GM12878 (cell line): Measurements from ENCODE around the gene ALCAM. TPM values are rescaled to one million over a fixed set of nuclear protein-coding genes. Genes with fewer than 3 reads are reported as not detected.

Source experiments
- ATAC-seq: fragments of 200-7000 bp; cut with Tn5 transposase; 3 replicates; pipeline ENCODE4 v1.9.1; 2020; ENCODE audit warnings: mild to moderate bottlenecking, moderate library complexity
- BruUV-seq: library from RNA; stranded (reverse); fragments of 400-500 nt; replicated peaks from 2 replicates; lab custom pipeline; 2021; lab: Mats Ljungman, UMichigan
- CTCF ChIA-PET: fragments of 300-600 bp; sonication (Branson Sonifier 250); formaldehyde crosslinking; extraction: SDS; loops from one replicate; lab custom pipeline; 2021; ENCODE audit warnings: inconsistent platforms; lab: Yijun Ruan, JAX
- POLR2A ChIA-PET: fragments of 350-600 bp; formaldehyde crosslinking; extraction: SDS; loops from one replicate; lab custom pipeline; 2021; ENCODE audit warnings: inconsistent platforms; lab: Charles Lee
- RAD21 ChIA-PET: fragments of 300-600 bp; sonication (Branson Sonifier 250); formaldehyde crosslinking; loops from one replicate; lab custom pipeline; 2023; ENCODE audit warnings: antibody characterized with exemption; ENCODE audit not compliant: unreplicated experiment; lab: Charles Lee
- SMC1A ChIA-PET: fragments of 300-600 bp; sonication (Branson Sonifier 250); formaldehyde crosslinking; loops from one replicate; lab custom pipeline; 2023; ENCODE audit not compliant: unreplicated experiment, uncharacterized antibody; lab: Charles Lee
- DNase-seq: peaks from one replicate; pipeline ENCODE4 v3.0.0-alpha.2; 2011; ENCODE audit warnings: low read depth, low spot score
- FAIRE-seq: peaks from 3 replicates; lab custom pipeline; 2011; peaks lifted over from hg19 to GRCh38; lab: Jason Lieb, UNC
- H2AFZ ChIP-seq: 2 replicates; pipeline ENCODE4 v1.6.0; 2011; ENCODE audit warnings: low read depth, low read length, control low read depth; ENCODE audit not compliant: control insufficient read depth
- H3K27ac ChIP-seq: 2 replicates; pipeline ENCODE4 v1.5.1; 2011; ENCODE audit warnings: control low read depth; ENCODE audit not compliant: control insufficient read depth, insufficient read depth
- H3K27me3 ChIP-seq, 2 experiments: replicated peaks in 1 of 2; 2 replicates each; pipeline versions ENCODE4 v1.6.0 to v1.6.1; 2011; ENCODE audit warnings: low read length in 1 of 2; ENCODE audit not compliant: control insufficient read depth in 2 of 2, insufficient read depth in 2 of 2
- H3K36me3 ChIP-seq, 2 experiments: 2 replicates each; pipeline ENCODE4 v1.5.1; 2011; ENCODE audit warnings: low read length in 1 of 2; ENCODE audit not compliant: control insufficient read depth in 2 of 2, insufficient read depth in 2 of 2
- H3K4me1 ChIP-seq: 2 replicates; pipeline ENCODE4 v1.6.1; 2011; ENCODE audit warnings: mild to moderate bottlenecking, low read length, moderate library complexity, mixed read lengths; ENCODE audit not compliant: control insufficient read depth, insufficient read depth
- H3K4me2 ChIP-seq: 2 replicates; pipeline ENCODE4 v1.6.0; 2011; ENCODE audit warnings: control low read depth; ENCODE audit not compliant: control insufficient read depth, insufficient read depth
- H3K4me3 ChIP-seq: fragments of 200-600 bp; sonication (generic); 2 replicates; pipeline ENCODE4 v1.5.1; 2016
- H3K79me2 ChIP-seq: 2 replicates; pipeline ENCODE4 v1.6.0; 2011; ENCODE audit warnings: low read length; ENCODE audit not compliant: control insufficient read depth, insufficient read depth
- H3K9ac ChIP-seq: 2 replicates; pipeline ENCODE4 v1.8.0; 2011; ENCODE audit warnings: low read length, control low read depth, mixed read lengths; ENCODE audit not compliant: control insufficient read depth, insufficient read depth
- H3K9me3 ChIP-seq: replicated peaks from 3 replicates; pipeline ENCODE4 v1.5.1; 2011; ENCODE audit warnings: mild to moderate bottlenecking, low read length; ENCODE audit not compliant: control insufficient read depth, insufficient read depth
- H4K20me1 ChIP-seq: 2 replicates; pipeline ENCODE4 v1.6.0; 2011; ENCODE audit not compliant: control insufficient read depth, insufficient read depth
- ATF7 ChIP-seq: fragments of 450-650 bp; IDR thresholded peaks from 2 replicates; pipeline ENCODE4 v1.6.1; 2016; ENCODE audit warnings: low read depth, mild to moderate bottlenecking
- BHLHE40 ChIP-seq, 2 experiments: fragments of 450-650 bp in 1 of 2; IDR thresholded peaks; 2 replicates each; pipeline ENCODE4 v1.6.1; 2011 to 2017; ENCODE audit warnings: low read depth in 2 of 2, borderline replicate concordance in 1 of 2, improper control_type of control experiment in 1 of 2, low read length in 1 of 2, mild to moderate bottlenecking in 1 of 2
- CEBPB ChIP-seq, 2 experiments: fragments of 150-350 bp in 1 of 2; IDR thresholded peaks; 2 replicates each; pipeline ENCODE4 v1.6.1; 2012 to 2014; ENCODE audit warnings: low read depth in 2 of 2, low read length in 2 of 2, borderline replicate concordance in 1 of 2, inconsistent platforms in 1 of 2
- CREB1 ChIP-seq: IDR thresholded peaks from 2 replicates; pipeline ENCODE4 v1.6.1; 2012; ENCODE audit warnings: low read depth, mild to moderate bottlenecking, inconsistent platforms
- E4F1 ChIP-seq: fragments of 450-650 bp; IDR thresholded peaks from 2 replicates; pipeline ENCODE4 v1.6.1; 2018; ENCODE audit warnings: borderline replicate concordance, mild to moderate bottlenecking; ENCODE audit not compliant: partially characterized antibody
- EZH2 ChIP-seq: IDR thresholded peaks from 2 replicates; pipeline ENCODE4 v1.6.1; 2012; ENCODE audit warnings: low read depth, mild to moderate bottlenecking, control low read depth, inconsistent platforms, low read length, borderline replicate concordance; ENCODE audit not compliant: control insufficient read depth
- JUNB ChIP-seq: IDR thresholded peaks from 2 replicates; pipeline ENCODE4 v1.6.1; 2016; ENCODE audit warnings: antibody characterized with exemption, mild to moderate bottlenecking
- KAT2A ChIP-seq: conservative IDR thresholded peaks from 2 replicates; pipeline ENCODE4 v1.6.1; 2011; ENCODE audit warnings: low read depth, low read length; ENCODE audit not compliant: control insufficient read depth
- MXI1 ChIP-seq: fragments of 150-350 bp; IDR thresholded peaks from 2 replicates; pipeline ENCODE4 v1.6.1; 2011; ENCODE audit warnings: low read depth, mild to moderate bottlenecking, inconsistent platforms, low read length, improper control_type of control experiment
- NFIC ChIP-seq: IDR thresholded peaks from 2 replicates; pipeline ENCODE4 v1.6.1; 2012; ENCODE audit warnings: low read depth, mild to moderate bottlenecking, inconsistent platforms, low read length, moderate library complexity
- PKNOX1 ChIP-seq: fragments of 450-650 bp; IDR thresholded peaks from 2 replicates; pipeline ENCODE4 v1.6.1; 2016; ENCODE audit warnings: mild to moderate bottlenecking
- RB1 ChIP-seq: fragments of 450-650 bp; formaldehyde crosslinking; IDR thresholded peaks from 2 replicates; pipeline ENCODE4 v1.6.1; 2017; ENCODE audit warnings: mild to moderate bottlenecking, borderline replicate concordance
- RUNX3 ChIP-seq: IDR thresholded peaks from 2 replicates; pipeline ENCODE4 v1.6.1; 2012; ENCODE audit warnings: low read length, inconsistent platforms
- SREBF1 ChIP-seq: IDR thresholded peaks from 2 replicates; pipeline ENCODE4 v1.6.1; 2012; ENCODE audit warnings: mild to moderate bottlenecking, low read length
- SUPT20H ChIP-seq: IDR thresholded peaks from 2 replicates; pipeline ENCODE4 v1.6.1; 2011; ENCODE audit warnings: low read depth, mild to moderate bottlenecking, low read length, moderate library complexity, borderline replicate concordance; ENCODE audit not compliant: control insufficient read depth
- TCF3 ChIP-seq: IDR thresholded peaks from 2 replicates; pipeline ENCODE4 v1.6.1; 2012; ENCODE audit warnings: low read depth, mild to moderate bottlenecking, low read length, borderline replicate concordance; ENCODE audit not compliant: insufficient read depth
- ZNF207 ChIP-seq: fragments of 450-650 bp; IDR thresholded peaks from 2 replicates; pipeline ENCODE4 v1.6.1; 2014; ENCODE audit warnings: antibody characterized with exemption, mild to moderate bottlenecking, borderline replicate concordance
- ZNF217 ChIP-seq: fragments of 450-650 bp; IDR thresholded peaks from 2 replicates; pipeline ENCODE4 v1.6.1; 2017; ENCODE audit warnings: antibody characterized with exemption, mild to moderate bottlenecking
- ZZZ3 ChIP-seq: IDR thresholded peaks from 2 replicates; pipeline ENCODE4 v1.6.1; 2011; ENCODE audit warnings: low read depth; ENCODE audit not compliant: control insufficient read depth, insufficient read length
- WGBS: methylation state at CpG from one replicate; pipeline ENCODE4 v1.1.6; 2016; ENCODE audit warnings: low lambda C conversion rate; ENCODE audit not compliant: insufficient replicate concordance, insufficient coverage; ENCODE audit errors: missing lambda C conversion rate; 5-methylcytosine and 5-hydroxymethylcytosine counted together
- in situ Hi-C: fragments of 300-500 bp; cut with MboI; formaldehyde crosslinking; loops from 9 replicates; pipeline ENCODE4 v1.14.3; 2018; ENCODE audit warnings: mixed read lengths
- intact Hi-C: fragments of 100-400 bp; cut with micrococcal nuclease; formaldehyde crosslinking; loops from one replicate; pipeline ENCODE4 v1.14.2; 2022; ENCODE audit not compliant: unreplicated experiment
- polyA plus RNA-seq, 11 experiments: library from polyadenylated mRNA; depleted of rRNA in 4 of 11; unstranded in 6 of 11; stranded (reverse) in 5 of 11; fragments of >200 nt; fragmentation: Nextera tagmentation in 4 of 11; fragmentation: Illumina TruSeq in 1 of 11; extraction: Ambion mirVana in 4 of 11; extraction: Trizol in 1 of 11; gene quantifications; 1 replicate in 1 of 11; 2 replicates in 10 of 11; pipeline versions ENCODE4 v1.2.1 to v1.2.3, GENCODE V29; 2011 to 2016; ENCODE audit warnings: inconsistent platforms in 2 of 11, missing spikeins in 2 of 11, low read depth in 1 of 11
- total RNA-seq, 4 experiments: library from RNA; depleted of rRNA in 3 of 4; stranded (reverse); fragments of >200 nt in 3 of 4; fragmentation: Illumina TruSeq in 1 of 4; extraction: Trizol in 1 of 4; gene quantifications; 2 replicates each; pipeline versions ENCODE4 v1.2.1 to v1.2.3, GENCODE V29; 2013 to 2021

Gene ALCAM
- total and polyA plus RNA-seq, 10 of the 15 experiments (the other 5 are each of a cell fraction or from before 2014, with no cell fraction given): 12.2 to 54.2 (median 32.6) TPM

GRCh38 chr3:105417525-105418289 lies 51.0 kb downstream of the ALCAM start:
- ChIA-PET CTCF (interaction anchor here (1.5 kb wide), 1 partner anchor 50 kb away, joined by 3 read pairs; no protein-coding TSS in a partner anchor), RAD21 (interaction anchor here (1.0 to 1.7 kb wide), 5 partner anchors 10 to 56 kb away, joined by 3 to 4 read pairs (median 4); no protein-coding TSS in a partner anchor), SMC1A (interaction anchor here (0.8 to 2.4 kb wide), 5 partner anchors 8 to 40 kb away, joined by 3 to 15 read pairs (median 5); no protein-coding TSS in a partner anchor), POLR2A (interaction anchor here (1.7 kb wide), 1 partner anchor 50 kb away, joined by 5 read pairs; no protein-coding TSS in a partner anchor)
- Histone ChIP-seq H3K79me2 (no peaks in the 10 kb centered on the region), H2AFZ (no peak overlapping the region; the same call in 1 of the 2 replicates), H3K27ac (no peak overlapping the region), H4K20me1 (no peaks in the 10 kb centered on the region), H3K4me1 (no peaks in the 10 kb centered on the region), H3K9ac (no peak overlapping the region), H3K4me3 (no peak overlapping the region), H3K36me3 (no peaks in the 10 kb centered on the region; a peak in 1 of 4 replicates), H3K4me2 (0 out of 2 replicates have a peak overlapping the region, but pooled peaks have one; percentile 7), H3K27me3 (no peaks in the 10 kb centered on the region), H3K9me3 (no peaks in the 10 kb centered on the region)
- ATAC-seq: peak; percentile 86
- intact Hi-C loops: no loop called here
- WGBS: 65% methylated on average over 3 of the region's 3 CpGs
- FAIRE-seq: no peak
- no TSS peak for BruUV-seq
- in situ Hi-C loops: no loop called here
- no peak for DNase-seq
- TF ChIP-seq RUNX3 (peak; percentile 29; the same call in 1 of the 2 replicates), ZNF217 (no peak), RB1 (no peak), SREBF1 (no peak), JUNB (peak; percentile 54), ZZZ3 (no peak), MXI1 (no peak), EZH2 (no peak), NFIC (peak; percentile 38; the same call in 1 of the 2 replicates), SUPT20H (no peak), CREB1 (no peak), E4F1 (no peak), ATF7 (no peak), BHLHE40 (IDR thresholded peaks at IDR 0.05; ENCODE audit: borderline replicate concordance in 1 of 2, low read depth in 2 of 2, low read length in 1 of 2) (no peak), KAT2A (no peak), PKNOX1 (no peak), ZNF207 (no peak), TCF3 (no peak), CEBPB (IDR thresholded peaks at IDR 0.05; ENCODE audit: borderline replicate concordance in 1 of 2, low read depth in 2 of 2, low read length in 2 of 2) (no peak)
